HG03378 (cell line): Measurements from ENCODE around the gene SLC1A6.
"Not testable (repeated sequence)": the region's sequence is repeated elsewhere in the genome, so short reads cannot be mapped to it uniquely, and the experiment has no call there.

Source experiments
- ATAC-seq: cut with Tn5 transposase; IDR thresholded peaks from one replicate; pipeline ENCODE4 v1.9.1; 2021; ENCODE audit warnings: mild to moderate bottlenecking, moderate library complexity; ENCODE audit not compliant: unreplicated experiment

Gene SLC1A6

GRCh38 chr19:14959263-14959662 is 20.4 kb downstream of the SLC1A6 start:
- ATAC-seq: no peak

GRCh38 chr19:14957464-14957863 is 22.2 kb downstream of the SLC1A6 start:
- ATAC-seq: no peak

GRCh38 chr19:14954071-14954655 is 25.5 kb downstream of the SLC1A6 start:
- ATAC-seq: no peak

- no peak for ATAC-seq
These were observed 26.9 kb downstream of the SLC1A6 start for GRCh38 chr19:14952767-14953166.

GRCh38 chr19:14950421-14950820 is 29.2 kb downstream of the SLC1A6 start:
- no peak for ATAC-seq

GRCh38 chr19:14949876-14950275 is 29.8 kb downstream of the SLC1A6 start:
- ATAC-seq: no peak

GRCh38 chr19:14949413-14949812 is 30.3 kb downstream of the SLC1A6 start:
- ATAC-seq: not testable (repeated sequence)

- no peak for ATAC-seq
These were observed 35.2 kb downstream of the SLC1A6 start for GRCh38 chr19:14944456-14944855.

GRCh38 chr19:14943601-14944000 is 36.1 kb downstream of the SLC1A6 start:
- ATAC-seq: no peak

GRCh38 chr19:14941189-14941588 is 38.5 kb downstream of the SLC1A6 start, which contains the start of gene OR7C2:
TSS of gene OR7C2 (plus strand) at chr19:14941489. CDS start at chr19:14941489, 0 bp downstream.
- no peak for ATAC-seq

- ATAC-seq: no peak
These were observed 39.4 kb downstream of the SLC1A6 start for GRCh38 chr19:14940266-14940665.

- no peak for ATAC-seq
These were observed 46.2 kb downstream of the SLC1A6 start for GRCh38 chr19:14933506-14933905.

- no peak for ATAC-seq
These were observed 62.8 kb downstream of the SLC1A6 start for GRCh38 chr19:14916848-14917247.

- no peak for ATAC-seq
These were observed 64.5 kb downstream of the SLC1A6 start for GRCh38 chr19:14915116-14915515.

GRCh38 chr19:14906711-14907110 is 73.0 kb downstream of the SLC1A6 start:
- no peak for ATAC-seq

GRCh38 chr19:14901675-14902260 is 77.9 kb downstream of the SLC1A6 start:
- ATAC-seq: no peak
